ENCODE data around the gene NPDC1.

Gene NPDC1

GRCh38 chr9:137046088-137046787 lies at the start of gene NPDC1:
Gene NPDC1, minus strand, starts transcription at chr9:137046177. Its CDS starts 188 bp downstream, at chr9:137045989.
- H3K27ac ChIP-seq, result peak within 1 kb of the TSS; percentile 41

GRCh38 chr9:137089232-137089947 lies 43.4 kb upstream of the NPDC1 start:
- no peak overlapping the region for H3K27ac ChIP-seq
- no peak for DNase-seq (ENCODE audit: low read depth, low spot score)

More at GRCh38 chr9:137046088-137046787, at the start of gene NPDC1:
- no peak for DNase-seq (ENCODE audit: low read depth, low spot score)

GRCh38 chr9:137088121-137088520 lies 42.1 kb upstream of the NPDC1 start:
- DNase-seq (ENCODE audit: low read depth, low spot score), result no peak

GRCh38 chr9:137087409-137087925 lies 41.5 kb upstream of the NPDC1 start:
- peak overlapping the region; percentile 87 for H3K27ac ChIP-seq
- no peak for DNase-seq (ENCODE audit: low read depth, low spot score)

More at GRCh38 chr9:137088121-137088520, 42.1 kb upstream of the NPDC1 start:
- H3K27ac ChIP-seq, result no peak overlapping the region

- peak within 1 kb of the TSS; percentile 87 for H3K27ac ChIP-seq
- DNase-seq (ENCODE audit: low read depth, low spot score), result peak; percentile 96
These were observed 40.8 kb upstream of the NPDC1 start, which contains the start of gene MAN1B1 for GRCh38 chr9:137086531-137087408. Gene MAN1B1, plus strand, starts transcription at chr9:137086985. Its CDS starts 15 bp downstream, at chr9:137087000.

- DNase-seq (ENCODE audit: low read depth, low spot score), result no peak
These were observed 40.0 kb upstream of the NPDC1 start for GRCh38 chr9:137085920-137086530.

GRCh38 chr9:137084526-137084925 lies 38.5 kb upstream of the NPDC1 start:
- peak overlapping the region; percentile 87 for H3K27ac ChIP-seq

More at GRCh38 chr9:137085920-137086530, 40.0 kb upstream of the NPDC1 start:
- peak overlapping the region; percentile 87 for H3K27ac ChIP-seq

GRCh38 chr9:137083394-137084004 lies 37.5 kb upstream of the NPDC1 start:
- peak overlapping the region; percentile 87 for H3K27ac ChIP-seq
- DNase-seq (ENCODE audit: low read depth, low spot score), result peak; percentile 84

More at GRCh38 chr9:137084526-137084925, 38.5 kb upstream of the NPDC1 start:
- DNase-seq (ENCODE audit: low read depth, low spot score), result peak; percentile 59

GRCh38 chr9:137082925-137083290 lies 36.9 kb upstream of the NPDC1 start:
- DNase-seq (ENCODE audit: low read depth, low spot score), result no peak
- peak overlapping the region; percentile 87 for H3K27ac ChIP-seq

GRCh38 chr9:137082222-137082924 lies 36.4 kb upstream of the NPDC1 start:
- DNase-seq (ENCODE audit: low read depth, low spot score), result no peak

GRCh38 chr9:137080260-137081122 lies 34.5 kb upstream of the NPDC1 start:
- no peak overlapping the region for H3K27ac ChIP-seq

More at GRCh38 chr9:137082222-137082924, 36.4 kb upstream of the NPDC1 start:
- H3K27ac ChIP-seq, result no peak overlapping the region

GRCh38 chr9:137079401-137079787 lies 33.4 kb upstream of the NPDC1 start:
- no peak for DNase-seq (ENCODE audit: low read depth, low spot score)
- no peak overlapping the region for H3K27ac ChIP-seq

More at GRCh38 chr9:137080260-137081122, 34.5 kb upstream of the NPDC1 start:
- DNase-seq (ENCODE audit: low read depth, low spot score), result no peak

- no peak for DNase-seq (ENCODE audit: low read depth, low spot score)
- no peak overlapping the region for H3K27ac ChIP-seq
These were observed 32.9 kb upstream of the NPDC1 start for GRCh38 chr9:137078701-137079400.

- H3K27ac ChIP-seq, result no peak overlapping the region
- no peak for DNase-seq (ENCODE audit: low read depth, low spot score)
These were observed 32.0 kb upstream of the NPDC1 start for GRCh38 chr9:137077758-137078693.

GRCh38 chr9:137077010-137077747 lies 31.2 kb upstream of the NPDC1 start, which contains the start of gene UAP1L1:
Gene UAP1L1, plus strand, starts transcription at chr9:137077517. Its CDS starts 16 bp downstream, at chr9:137077533.
- H3K27ac ChIP-seq, result no peak within 1 kb of the TSS

More at GRCh38 chr9:137077010-137077747, 31.2 kb upstream of the NPDC1 start, which contains the start of gene UAP1L1:
- no peak for DNase-seq (ENCODE audit: low read depth, low spot score)
